NB4 (cell line): Measurements from ENCODE around the gene PEF1.

ENCODE experiments used
- POLR2A ChIP-seq: IDR thresholded peaks from 2 replicates; pipeline ENCODE4 v1.6.1; 2011; ENCODE audit warnings: mild to moderate bottlenecking; ENCODE audit not compliant: insufficient read length; ENCODE audit errors: extremely low read depth
- TF ChIP-seq, protein P1 (sequence below): IDR thresholded peaks from one replicate; pipeline ENCODE4 v1.5.1; 2012; ENCODE audit warnings: low read depth, low read length
- TF ChIP-seq, protein P2 (sequence below): IDR thresholded peaks from 2 replicates; pipeline ENCODE4 v1.6.1; 2011; ENCODE audit warnings: low read depth, low read length

DNA sequence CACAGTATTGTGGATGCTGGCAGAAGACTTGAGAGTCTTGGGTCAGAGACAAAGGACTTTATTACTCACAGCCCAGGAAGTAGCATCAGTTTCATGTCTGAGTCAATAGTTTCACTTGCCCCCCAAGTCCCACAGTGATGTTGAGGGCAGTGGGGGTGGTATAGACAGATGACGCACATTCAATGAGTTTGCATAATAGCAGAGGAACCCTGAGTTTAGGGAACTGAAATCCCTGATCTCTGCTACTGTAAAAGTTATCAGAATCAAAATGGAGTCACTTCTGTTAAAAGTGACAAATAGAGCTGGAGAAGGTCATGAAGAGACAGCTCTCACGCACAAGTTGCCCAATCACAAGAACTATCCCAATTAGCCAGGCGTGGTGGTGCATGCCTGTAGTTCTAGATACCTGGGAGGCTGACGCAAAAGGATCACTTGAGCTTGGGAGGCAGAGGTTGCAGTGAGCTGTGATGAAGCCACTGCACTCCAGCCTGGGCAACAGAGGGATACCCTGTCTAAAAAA, 38.7 kb downstream of the PEF1 start:
- TF ChIP-seq, protein P1, sequence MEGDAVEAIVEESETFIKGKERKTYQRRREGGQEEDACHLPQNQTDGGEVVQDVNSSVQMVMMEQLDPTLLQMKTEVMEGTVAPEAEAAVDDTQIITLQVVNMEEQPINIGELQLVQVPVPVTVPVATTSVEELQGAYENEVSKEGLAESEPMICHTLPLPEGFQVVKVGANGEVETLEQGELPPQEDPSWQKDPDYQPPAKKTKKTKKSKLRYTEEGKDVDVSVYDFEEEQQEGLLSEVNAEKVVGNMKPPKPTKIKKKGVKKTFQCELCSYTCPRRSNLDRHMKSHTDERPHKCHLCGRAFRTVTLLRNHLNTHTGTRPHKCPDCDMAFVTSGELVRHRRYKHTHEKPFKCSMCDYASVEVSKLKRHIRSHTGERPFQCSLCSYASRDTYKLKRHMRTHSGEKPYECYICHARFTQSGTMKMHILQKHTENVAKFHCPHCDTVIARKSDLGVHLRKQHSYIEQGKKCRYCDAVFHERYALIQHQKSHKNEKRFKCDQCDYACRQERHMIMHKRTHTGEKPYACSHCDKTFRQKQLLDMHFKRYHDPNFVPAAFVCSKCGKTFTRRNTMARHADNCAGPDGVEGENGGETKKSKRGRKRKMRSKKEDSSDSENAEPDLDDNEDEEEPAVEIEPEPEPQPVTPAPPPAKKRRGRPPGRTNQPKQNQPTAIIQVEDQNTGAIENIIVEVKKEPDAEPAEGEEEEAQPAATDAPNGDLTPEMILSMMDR = no peak
- no peak for TF ChIP-seq POLR2A
- TF ChIP-seq, protein P2, sequence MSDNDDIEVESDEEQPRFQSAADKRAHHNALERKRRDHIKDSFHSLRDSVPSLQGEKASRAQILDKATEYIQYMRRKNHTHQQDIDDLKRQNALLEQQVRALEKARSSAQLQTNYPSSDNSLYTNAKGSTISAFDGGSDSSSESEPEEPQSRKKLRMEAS = no peak
